ENCODE data around the gene LMLN.

The LMLN gene

GRCh38 chr3:198018416-198018815 is 58.4 kb downstream of the LMLN start:
- DNase-seq (ENCODE audit: low read depth in 1 of 2, low spot score in 1 of 2), result no peak
- in situ Hi-C loops (cut with HindIII; ENCODE audit: low pct_unique_long_range_greater_than_20kb, low sequenced_read_pairs), result no loop called here
- TF ChIP-seq JUND (IDR thresholded peaks at IDR 0.05; ENCODE audit: low read depth), result no peak

DNA sequence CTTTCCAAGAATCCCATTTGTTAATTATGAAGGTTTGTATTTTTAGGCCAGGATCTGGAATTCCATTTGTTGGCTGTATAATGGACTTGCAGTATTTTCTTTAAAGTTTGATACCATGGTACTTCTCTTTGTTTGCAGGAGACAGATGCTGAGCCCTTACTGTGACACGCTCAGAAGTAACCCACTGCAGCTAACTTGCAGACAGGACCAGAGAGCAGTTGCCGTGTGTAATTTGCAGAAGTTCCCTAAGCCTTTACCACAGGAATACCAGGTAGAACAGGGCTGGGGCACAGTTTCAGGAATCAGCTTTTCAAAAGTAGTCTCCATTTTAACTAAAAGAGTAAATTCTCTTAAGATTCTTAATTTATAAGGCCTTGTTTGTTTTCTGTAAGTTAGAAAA is 59.1 kb downstream of the LMLN start:
- in situ Hi-C loops (cut with HindIII; ENCODE audit: low pct_unique_long_range_greater_than_20kb, low sequenced_read_pairs), result no loop called here
- no peak for TF ChIP-seq JUND (IDR thresholded peaks at IDR 0.05; ENCODE audit: low read depth)
- no peak for DNase-seq (ENCODE audit: low read depth in 1 of 2, low spot score in 1 of 2)

DNA sequence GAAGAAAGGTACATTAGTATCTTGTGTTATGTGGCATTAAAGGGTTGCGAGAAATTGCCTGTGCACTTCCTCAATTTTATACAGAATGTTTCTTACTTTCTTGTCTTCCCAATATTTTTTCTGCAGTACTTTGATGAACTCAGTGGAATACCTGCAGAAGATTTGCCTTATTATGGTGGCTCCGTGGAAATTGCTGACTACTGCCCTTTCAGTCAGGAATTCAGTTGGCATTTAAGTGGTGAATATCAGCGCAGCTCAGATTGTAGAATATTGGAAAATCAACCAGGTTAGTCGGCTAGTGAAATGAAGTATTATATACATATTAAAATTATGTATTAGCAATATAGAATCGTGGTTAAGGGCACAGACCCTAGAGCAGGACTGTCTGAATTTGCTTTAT is 61.3 kb downstream of the LMLN start:
- in situ Hi-C loops (cut with HindIII; ENCODE audit: low pct_unique_long_range_greater_than_20kb, low sequenced_read_pairs), result no loop called here
- no peak for DNase-seq (ENCODE audit: low read depth in 1 of 2, low spot score in 1 of 2)
- no peak for TF ChIP-seq JUND (IDR thresholded peaks at IDR 0.05; ENCODE audit: low read depth)

GRCh38 chr3:198022604-198023003 is 62.6 kb downstream of the LMLN start:
- TF ChIP-seq JUND (IDR thresholded peaks at IDR 0.05; ENCODE audit: low read depth), result no peak
- in situ Hi-C loops (cut with HindIII; ENCODE audit: low pct_unique_long_range_greater_than_20kb, low sequenced_read_pairs), result no loop called here
- no peak for DNase-seq (ENCODE audit: low read depth in 1 of 2, low spot score in 1 of 2)

GRCh38 chr3:198025644-198026043 is 65.6 kb downstream of the LMLN start:
- DNase-seq (ENCODE audit: low read depth in 1 of 2, low spot score in 1 of 2), result no peak
- in situ Hi-C loops (cut with HindIII; ENCODE audit: low pct_unique_long_range_greater_than_20kb, low sequenced_read_pairs), result no loop called here
- TF ChIP-seq JUND (IDR thresholded peaks at IDR 0.05; ENCODE audit: low read depth), result no peak

- in situ Hi-C loops (cut with HindIII; ENCODE audit: low pct_unique_long_range_greater_than_20kb, low sequenced_read_pairs), result no loop called here
- no peak for DNase-seq (ENCODE audit: low read depth in 1 of 2, low spot score in 1 of 2)
- no peak for TF ChIP-seq JUND (IDR thresholded peaks at IDR 0.05; ENCODE audit: low read depth)
These were observed 66.6 kb downstream of the LMLN start for GRCh38 chr3:198026620-198027019.

DNA sequence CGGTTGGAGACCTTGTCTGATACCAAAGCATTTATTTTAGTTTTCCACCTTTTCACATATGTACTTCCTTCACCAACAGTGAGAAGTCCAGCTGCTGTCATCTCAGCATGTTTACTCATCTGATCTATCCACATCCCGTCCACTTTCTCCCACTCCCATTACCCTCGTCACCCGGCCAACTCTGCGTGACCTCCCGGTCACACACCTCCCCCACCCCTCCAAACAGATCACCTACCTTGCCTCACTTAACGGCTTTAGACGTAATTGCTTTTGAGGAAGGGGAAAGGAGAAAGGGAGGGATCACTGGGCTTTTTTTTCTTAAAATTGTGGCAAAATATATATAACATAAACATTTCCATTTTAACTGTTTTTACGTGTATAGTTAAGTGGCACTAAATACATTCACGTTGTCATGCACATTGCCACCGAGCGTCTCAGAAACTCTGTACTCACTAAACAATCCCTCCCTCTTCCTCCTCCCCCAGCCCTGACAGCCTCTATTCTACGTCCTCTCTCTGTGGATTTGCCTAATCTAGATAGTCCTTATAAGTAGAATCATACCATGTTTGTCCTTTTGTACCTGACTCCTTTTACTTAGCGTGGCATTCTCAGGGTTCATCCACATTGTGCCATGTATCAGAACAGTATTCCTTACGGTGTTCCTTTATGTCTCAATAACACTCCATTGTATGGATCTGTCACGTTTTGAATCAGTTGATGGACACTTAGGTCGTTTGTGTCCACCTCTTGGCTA is 67.2 kb downstream of the LMLN start:
- no peak for TF ChIP-seq JUND (IDR thresholded peaks at IDR 0.05; ENCODE audit: low read depth)
- in situ Hi-C loops (cut with HindIII; ENCODE audit: low pct_unique_long_range_greater_than_20kb, low sequenced_read_pairs), result no loop called here
- no peak for DNase-seq (ENCODE audit: low read depth in 1 of 2, low spot score in 1 of 2)

DNA sequence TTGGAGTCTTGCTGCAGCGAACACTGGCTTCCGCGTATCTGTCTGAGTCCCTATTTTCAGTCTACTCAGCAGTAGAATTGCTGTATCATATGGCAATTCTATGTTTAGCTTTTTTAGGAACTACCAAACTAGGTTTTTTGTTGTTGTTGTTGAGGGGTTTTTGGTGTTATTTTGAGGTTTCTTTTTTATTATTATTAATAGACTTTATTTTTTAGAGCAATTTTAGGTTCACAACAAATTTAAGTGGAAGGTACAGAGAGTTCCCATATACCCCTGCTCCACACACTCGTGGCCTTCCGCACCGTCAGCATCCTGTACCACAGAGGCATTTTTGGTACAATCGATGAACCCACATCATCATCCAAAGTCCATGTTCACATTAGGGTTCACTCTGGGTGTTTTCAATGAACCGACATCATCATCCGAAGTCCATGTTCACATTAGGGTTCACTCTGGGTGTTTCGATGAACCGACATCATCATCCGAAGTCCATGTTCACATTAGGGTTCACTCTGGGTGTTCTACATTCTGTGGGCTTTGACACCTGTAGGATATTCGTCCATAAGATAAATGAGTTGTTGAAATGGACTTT is 67.9 kb downstream of the LMLN start:
- in situ Hi-C loops (cut with HindIII; ENCODE audit: low pct_unique_long_range_greater_than_20kb, low sequenced_read_pairs), result no loop called here
- DNase-seq (ENCODE audit: low read depth in 1 of 2, low spot score in 1 of 2), result no peak
- TF ChIP-seq JUND (IDR thresholded peaks at IDR 0.05; ENCODE audit: low read depth), result no peak

DNA sequence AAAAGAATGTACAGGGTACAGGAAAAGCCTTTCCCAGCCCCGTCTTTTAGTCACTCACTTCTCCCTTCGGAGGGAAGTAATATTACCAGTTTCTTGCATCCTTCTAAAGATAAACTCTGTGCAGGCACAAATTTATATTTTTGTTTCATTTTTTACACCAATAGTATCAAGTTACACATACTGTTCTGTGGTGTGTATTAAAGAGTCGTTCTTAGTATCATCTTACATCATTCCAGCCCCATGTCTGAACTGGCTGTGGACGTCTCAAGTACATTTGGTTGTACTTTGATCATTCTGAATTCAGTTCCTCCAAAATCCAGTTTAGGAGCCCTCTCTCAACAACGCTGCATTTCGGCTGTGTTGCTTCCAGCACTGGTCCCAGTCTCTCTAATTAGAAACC is 68.7 kb downstream of the LMLN start:
- in situ Hi-C loops (cut with HindIII; ENCODE audit: low pct_unique_long_range_greater_than_20kb, low sequenced_read_pairs), result no loop called here
- no peak for DNase-seq (ENCODE audit: low read depth in 1 of 2, low spot score in 1 of 2)
- TF ChIP-seq JUND (IDR thresholded peaks at IDR 0.05; ENCODE audit: low read depth), result no peak

DNA sequence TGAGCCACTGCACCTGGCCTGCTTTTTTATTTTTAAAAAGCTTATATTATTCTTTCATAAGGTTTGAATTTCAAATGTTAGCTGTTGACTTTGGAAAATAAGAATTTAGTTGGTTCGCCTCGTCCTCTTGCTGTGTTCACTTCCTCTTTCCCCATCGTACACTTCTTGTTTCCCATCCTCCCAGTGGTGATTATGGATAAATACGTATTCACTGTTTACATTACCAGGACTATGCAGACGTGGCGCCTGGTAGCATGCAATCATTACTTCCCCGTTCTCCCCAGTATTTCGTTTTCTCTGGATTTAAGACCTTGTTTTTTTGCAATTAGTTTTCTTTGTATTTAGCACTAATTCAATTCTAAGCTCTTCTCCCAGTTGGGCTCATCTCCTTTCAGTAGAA is 70.1 kb downstream of the LMLN start:
- in situ Hi-C loops (cut with HindIII; ENCODE audit: low pct_unique_long_range_greater_than_20kb, low sequenced_read_pairs), result no loop called here
- DNase-seq (ENCODE audit: low read depth in 1 of 2, low spot score in 1 of 2), result no peak
- TF ChIP-seq JUND (IDR thresholded peaks at IDR 0.05; ENCODE audit: low read depth), result no peak

DNA sequence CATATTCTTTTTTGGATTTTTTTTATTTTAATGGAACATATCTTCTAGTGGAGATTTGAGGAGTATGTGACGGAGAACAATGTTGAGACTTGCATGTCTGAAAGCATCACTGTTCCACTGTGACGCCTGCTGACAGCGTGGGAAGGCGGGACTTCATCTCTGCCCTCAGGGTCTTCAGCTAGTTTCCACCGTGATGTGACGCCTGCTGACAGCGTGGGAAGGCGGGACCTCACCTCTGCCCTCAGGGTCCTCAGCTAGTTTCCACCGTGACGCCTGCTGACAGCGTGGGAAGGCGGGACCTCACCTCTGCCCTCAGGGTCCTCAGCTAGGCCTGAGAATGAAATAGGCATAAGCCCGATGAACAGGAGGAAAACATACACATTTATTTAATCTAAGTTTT is 70.7 kb downstream of the LMLN start:
- no peak for TF ChIP-seq JUND (IDR thresholded peaks at IDR 0.05; ENCODE audit: low read depth)
- in situ Hi-C loops (cut with HindIII; ENCODE audit: low pct_unique_long_range_greater_than_20kb, low sequenced_read_pairs), result no loop called here
- DNase-seq (ENCODE audit: low read depth in 1 of 2, low spot score in 1 of 2), result no peak

- no peak for TF ChIP-seq JUND (IDR thresholded peaks at IDR 0.05; ENCODE audit: low read depth)
- DNase-seq (ENCODE audit: low read depth in 1 of 2, low spot score in 1 of 2), result no peak
- in situ Hi-C loops (cut with HindIII; ENCODE audit: low pct_unique_long_range_greater_than_20kb, low sequenced_read_pairs), result no loop called here
These were observed 72.3 kb downstream of the LMLN start for GRCh38 chr3:198032039-198032936.

DNA sequence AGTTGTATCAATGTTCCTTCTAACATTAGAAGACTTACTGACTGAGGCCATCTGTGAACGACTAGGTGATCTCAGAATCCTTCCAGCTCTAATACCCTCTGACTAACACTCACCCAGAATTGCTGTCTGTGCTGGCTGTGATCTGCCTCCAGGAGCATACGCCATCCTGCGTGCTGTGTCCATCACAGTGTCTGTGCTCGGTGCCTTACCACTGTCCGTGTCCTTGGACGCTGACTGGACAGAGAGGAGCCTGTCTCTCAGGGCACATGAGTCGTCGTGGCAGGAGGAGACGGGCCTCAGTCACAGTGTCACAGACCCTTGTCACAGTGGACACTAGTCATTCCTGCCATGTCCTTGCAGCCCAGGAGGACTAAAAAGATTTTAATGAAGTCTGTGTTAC is 83.1 kb downstream of the LMLN start:
- in situ Hi-C loops (cut with HindIII; ENCODE audit: low pct_unique_long_range_greater_than_20kb, low sequenced_read_pairs), result no loop called here
- no peak for TF ChIP-seq JUND (IDR thresholded peaks at IDR 0.05; ENCODE audit: low read depth)
- no peak for DNase-seq (ENCODE audit: low read depth in 1 of 2, low spot score in 1 of 2)
